Body of pancreas (tissue), 4 donors: ENCODE data around the gene KANSL1L. TPM values are rescaled to one million over a fixed set of nuclear protein-coding genes. Genes with fewer than 3 reads are reported as not detected.

Experiments
- ATAC-seq: fragments of 150-250 bp; one replicate; pipeline ENCODE4 v1.9.1; 2016
- DNase-seq, 4 donors: peaks; one replicate each; pipeline ENCODE4 v3.0.0-alpha.2; 2019
- H3K27ac ChIP-seq, 4 donors: fragments of 200-600 bp; sonication (generic); 1 replicate in 3 of 4; 2 replicates in 1 of 4; pipeline versions ENCODE4 v1.5.1 to v1.6.1; 2016 to 2019; ENCODE audit warnings: mild to moderate bottlenecking in 1 of 4, mixed read lengths in 1 of 4, moderate library complexity in 1 of 4
- H3K27me3 ChIP-seq, 2 donors: fragments of 200-600 bp; sonication (generic); one replicate each; pipeline ENCODE4 v1.6.0; 2016; ENCODE audit warnings: mild to moderate bottlenecking in 1 of 2
- H3K36me3 ChIP-seq, 2 donors: fragments of 200-600 bp; sonication (generic); replicated peaks in 1 of 2; 2 replicates each; pipeline ENCODE4 v1.5.1; 2016; ENCODE audit warnings: low read depth in 2 of 2; ENCODE audit not compliant: insufficient read depth in 1 of 2
- H3K4me1 ChIP-seq: fragments of 200-600 bp; sonication (generic); one replicate; pipeline ENCODE4 v1.6.0; 2016
- H3K4me3 ChIP-seq, 2 donors: fragments of 200-600 bp; sonication (generic); 1 replicate in 1 of 2; 2 replicates in 1 of 2; pipeline ENCODE4 v1.5.1; 2016 to 2019
- H3K9me3 ChIP-seq, 3 donors: fragments of 200-600 bp; sonication (generic); 1 replicate in 2 of 3; 2 replicates in 1 of 3; pipeline ENCODE4 v1.5.1; 2016
- POLR2A ChIP-seq, 3 donors: fragments of 450-650 bp; IDR thresholded peaks; one replicate each; pipeline ENCODE4 v1.6.1; 2016; ENCODE audit warnings: antibody characterized with exemption in 3 of 3, mild to moderate bottlenecking in 2 of 3
- WGBS, 2 donors: methylation state at CpG; one replicate each; pipeline ENCODE4 v1.1.5; 2017; 5-methylcytosine and 5-hydroxymethylcytosine counted together
- intact Hi-C: fragments of 100-400 bp; cut with DNase I; formaldehyde crosslinking; loops from one replicate; pipeline ENCODE4 v1.15.1; 2023
- total RNA-seq, 2 donors: library from RNA; depleted of rRNA; stranded (reverse); fragments of >200 nt; gene quantifications; one replicate each; pipeline ENCODE4 v1.1.0, GENCODE V29; 2016
- TF ChIP-seq, protein P1 (sequence below), 7 experiments: fragments of 450-650 bp in 4 of 7; fragments of 200-600 bp in 3 of 7; sonication (generic) in 3 of 7; IDR thresholded peaks; one replicate each; pipeline ENCODE4 v1.5.1; 2016 to 2019; ENCODE audit warnings: antibody characterized with exemption in 7 of 7

The KANSL1L gene
- total RNA-seq, 2 donors from 2014 or later, result 26.5 to 94.9 TPM

DNA sequence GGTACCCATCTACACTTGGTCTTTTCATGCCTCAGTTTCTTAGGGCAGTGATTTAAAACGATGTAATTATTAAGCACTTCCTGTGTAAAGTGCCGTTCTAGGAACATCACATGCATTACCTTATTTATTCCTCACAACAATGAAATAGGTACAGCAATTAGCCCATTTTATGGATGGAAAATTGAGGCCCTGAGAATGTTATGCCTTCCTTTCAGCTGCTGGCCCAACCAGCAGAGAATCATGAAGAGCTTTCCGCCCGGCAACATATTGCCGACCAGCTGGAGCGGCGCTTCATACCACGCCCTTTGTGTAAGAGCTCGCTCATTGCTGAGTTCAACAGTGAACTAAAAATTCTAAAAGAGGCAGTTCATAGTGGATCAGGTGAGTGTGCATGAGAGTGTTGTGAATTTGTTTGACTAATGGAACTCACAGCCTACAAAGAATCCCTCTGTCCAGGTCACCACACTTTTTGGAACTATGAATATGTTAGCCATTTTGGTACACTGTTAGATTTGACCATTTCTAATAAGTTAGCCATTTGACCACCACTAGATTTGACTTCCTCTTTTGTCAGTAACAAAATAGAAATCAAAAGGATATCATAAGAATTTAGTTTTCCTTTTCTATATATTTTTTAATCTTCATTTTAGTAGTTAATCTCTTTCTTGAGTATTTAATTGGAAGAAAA is 194.4 kb downstream of the KANSL1L start:
- Histone ChIP-seq H3K9me3 (no peaks in the 10 kb centered on the region), H3K27ac (no peak overlapping the region), H3K4me1 (no peaks in the 10 kb centered on the region), H3K27me3 (no peaks in the 10 kb centered on the region), H3K4me3 (no peak overlapping the region), H3K36me3 (no peaks in the 10 kb centered on the region)
- DNase-seq (no peak), ATAC-seq (no peak)
- intact Hi-C loops, result loop anchor here (5.0 kb wide), 2 partner anchors 220 to 415 kb away; no protein-coding TSS in a partner anchor
- WGBS, 2 donors, result 73 to 78% methylated on average over 9 of the region's 9 CpGs
- TF ChIP-seq POLR2A (IDR thresholded peaks at IDR 0.05), result no peak
- TF ChIP-seq, protein P1, sequence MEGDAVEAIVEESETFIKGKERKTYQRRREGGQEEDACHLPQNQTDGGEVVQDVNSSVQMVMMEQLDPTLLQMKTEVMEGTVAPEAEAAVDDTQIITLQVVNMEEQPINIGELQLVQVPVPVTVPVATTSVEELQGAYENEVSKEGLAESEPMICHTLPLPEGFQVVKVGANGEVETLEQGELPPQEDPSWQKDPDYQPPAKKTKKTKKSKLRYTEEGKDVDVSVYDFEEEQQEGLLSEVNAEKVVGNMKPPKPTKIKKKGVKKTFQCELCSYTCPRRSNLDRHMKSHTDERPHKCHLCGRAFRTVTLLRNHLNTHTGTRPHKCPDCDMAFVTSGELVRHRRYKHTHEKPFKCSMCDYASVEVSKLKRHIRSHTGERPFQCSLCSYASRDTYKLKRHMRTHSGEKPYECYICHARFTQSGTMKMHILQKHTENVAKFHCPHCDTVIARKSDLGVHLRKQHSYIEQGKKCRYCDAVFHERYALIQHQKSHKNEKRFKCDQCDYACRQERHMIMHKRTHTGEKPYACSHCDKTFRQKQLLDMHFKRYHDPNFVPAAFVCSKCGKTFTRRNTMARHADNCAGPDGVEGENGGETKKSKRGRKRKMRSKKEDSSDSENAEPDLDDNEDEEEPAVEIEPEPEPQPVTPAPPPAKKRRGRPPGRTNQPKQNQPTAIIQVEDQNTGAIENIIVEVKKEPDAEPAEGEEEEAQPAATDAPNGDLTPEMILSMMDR (IDR thresholded peaks at IDR 0.05), result no peak

DNA sequence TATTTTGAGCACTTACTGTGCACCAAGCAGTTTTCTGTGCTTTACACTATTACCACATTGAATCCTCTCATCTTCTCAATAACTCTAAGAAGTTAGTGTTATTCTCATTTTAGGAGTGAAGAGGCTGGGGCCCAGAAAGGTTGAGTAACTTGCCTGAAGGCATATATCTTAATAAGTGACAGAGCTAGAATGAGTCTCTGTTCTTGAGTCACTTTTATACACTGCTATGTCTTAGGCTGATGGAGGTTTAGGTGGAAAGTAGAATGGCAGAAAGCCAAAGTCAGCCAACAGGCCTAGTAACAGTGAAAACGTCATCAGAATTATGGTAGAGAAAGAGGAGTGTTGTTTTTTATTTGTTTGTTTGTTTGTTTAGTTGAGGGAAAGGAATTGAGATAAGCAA is 196.6 kb downstream of the KANSL1L start:
- H3K27me3 ChIP-seq, result no peaks in the 10 kb centered on the region
- H3K36me3 ChIP-seq, result no peaks in the 10 kb centered on the region
- intact Hi-C loops, result no loop called here
- H3K27ac ChIP-seq, result no peak overlapping the region
- no peak for ATAC-seq
- TF ChIP-seq, protein P1 (IDR thresholded peaks at IDR 0.05), result no peak
- no peak for TF ChIP-seq POLR2A (IDR thresholded peaks at IDR 0.05)
- no peaks in the 10 kb centered on the region for H3K4me1 ChIP-seq
- H3K9me3 ChIP-seq, result no peaks in the 10 kb centered on the region
- no peak overlapping the region for H3K4me3 ChIP-seq
- DNase-seq, result no peak
- WGBS, 2 donors, result 39 to 41% methylated on average over 1 of the region's 1 CpG

DNA sequence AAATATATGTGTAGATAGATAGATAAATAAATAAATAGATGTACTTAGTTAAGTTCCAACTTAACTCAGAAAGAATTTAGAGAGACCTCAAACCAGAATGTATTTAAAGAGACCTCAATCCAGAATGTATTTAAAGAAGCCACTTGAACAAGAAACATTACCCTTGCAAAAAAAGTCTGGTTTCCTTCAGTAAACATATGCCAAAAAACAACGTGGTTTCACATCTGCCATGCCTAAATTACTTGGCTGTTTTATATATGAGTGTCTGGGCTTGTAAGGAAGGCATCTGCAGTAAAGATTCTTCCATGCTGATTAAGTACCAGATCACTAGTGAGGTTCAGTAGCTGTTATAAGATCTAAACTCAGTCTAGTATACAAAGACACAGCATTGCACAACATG is 197.9 kb downstream of the KANSL1L start:
- Histone ChIP-seq H3K4me3 (no peak overlapping the region), H3K4me1 (no peaks in the 10 kb centered on the region), H3K27me3 (no peaks in the 10 kb centered on the region), H3K9me3 (no peaks in the 10 kb centered on the region), H3K36me3 (no peaks in the 10 kb centered on the region), H3K27ac (no peak overlapping the region)
- intact Hi-C loops, result no loop called here
- DNase-seq (no peak), ATAC-seq (no peak)
- WGBS, 2 donors, result 15 to 19% methylated on average over 1 of the region's 1 CpG
- no peak for TF ChIP-seq POLR2A (IDR thresholded peaks at IDR 0.05)
- TF ChIP-seq, protein P1 (IDR thresholded peaks at IDR 0.05), result no peak

Other genes with a start within 250 kb of the KANSL1L start
- 10 to 100 TPM; 22.1 to 37.9 TPM for gene RPE, start 168.8 kb downstream of the KANSL1L start, total RNA-seq
- 10 to 100 TPM; 26.4 to 56.6 TPM for gene ACADL, start 54.0 kb upstream of the KANSL1L start, total RNA-seq
- gene MYL1, start 143.8 kb upstream of the KANSL1L start, total RNA-seq, result not detected